HPDE6-E6E7 (cell line): Measurements from ENCODE around the gene CFAP99.
A peak's percentile ranks its signal among the peaks of the same experiment; 100 is the strongest.

ENCODE experiments used
- DNase-seq: peaks from one replicate; pipeline ENCODE4 v3.0.0; 2011; ENCODE audit warnings: missing footprints; ENCODE audit errors: extremely low spot score

Gene CFAP99

DNA sequence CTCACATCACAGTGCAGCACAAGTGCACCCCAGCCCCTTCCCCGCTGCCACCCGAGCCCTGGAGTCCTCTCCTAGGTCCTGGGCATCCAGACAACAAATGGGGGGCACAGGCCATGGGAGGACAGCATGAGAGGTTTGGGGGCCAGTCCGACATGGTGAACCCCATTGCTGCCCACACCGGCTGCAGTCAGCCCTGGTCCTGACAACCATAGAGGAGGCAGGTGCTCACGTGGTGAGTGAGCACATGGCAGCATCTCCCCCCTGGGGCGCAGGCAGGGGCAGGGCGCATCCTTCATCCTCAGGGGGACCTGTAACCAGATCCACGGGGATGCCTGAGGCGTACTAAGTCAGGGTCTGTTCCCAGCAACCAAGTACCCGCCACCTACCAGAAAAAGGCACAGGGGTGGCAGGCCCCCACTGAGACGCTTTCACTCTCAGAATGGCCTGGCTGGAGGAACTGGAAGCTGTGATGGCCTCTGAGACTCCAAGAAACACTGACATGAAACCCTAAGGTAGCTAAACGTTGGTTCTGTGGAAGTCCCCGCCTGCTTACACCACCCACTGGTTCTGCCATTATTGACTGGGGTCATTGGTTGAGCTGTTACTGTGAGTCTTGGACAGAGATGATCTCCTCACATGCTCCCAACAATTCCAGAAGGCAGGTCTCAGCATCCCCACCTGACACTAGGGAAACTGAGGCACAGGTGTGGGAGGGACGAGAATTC, 6.8 kb upstream of the CFAP99 start:
- no peak for DNase-seq

DNA sequence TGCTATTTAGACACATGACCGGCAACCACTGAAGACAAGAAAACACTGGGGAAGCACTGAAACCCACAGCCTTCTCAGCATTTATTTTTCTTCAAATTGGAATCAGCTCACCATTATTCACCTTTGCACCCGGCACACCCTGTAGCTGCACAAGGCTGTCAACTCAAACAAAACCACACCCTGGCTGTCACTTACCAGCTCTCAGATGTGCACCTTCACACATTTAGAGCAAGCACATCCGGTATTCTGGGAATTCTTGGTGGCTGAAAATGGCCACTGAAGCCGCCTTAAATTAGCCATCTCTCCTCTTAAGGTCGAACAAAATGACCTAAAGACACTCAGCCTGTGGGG, 6.2 kb upstream of the CFAP99 start:
- DNase-seq: no peak

DNA sequence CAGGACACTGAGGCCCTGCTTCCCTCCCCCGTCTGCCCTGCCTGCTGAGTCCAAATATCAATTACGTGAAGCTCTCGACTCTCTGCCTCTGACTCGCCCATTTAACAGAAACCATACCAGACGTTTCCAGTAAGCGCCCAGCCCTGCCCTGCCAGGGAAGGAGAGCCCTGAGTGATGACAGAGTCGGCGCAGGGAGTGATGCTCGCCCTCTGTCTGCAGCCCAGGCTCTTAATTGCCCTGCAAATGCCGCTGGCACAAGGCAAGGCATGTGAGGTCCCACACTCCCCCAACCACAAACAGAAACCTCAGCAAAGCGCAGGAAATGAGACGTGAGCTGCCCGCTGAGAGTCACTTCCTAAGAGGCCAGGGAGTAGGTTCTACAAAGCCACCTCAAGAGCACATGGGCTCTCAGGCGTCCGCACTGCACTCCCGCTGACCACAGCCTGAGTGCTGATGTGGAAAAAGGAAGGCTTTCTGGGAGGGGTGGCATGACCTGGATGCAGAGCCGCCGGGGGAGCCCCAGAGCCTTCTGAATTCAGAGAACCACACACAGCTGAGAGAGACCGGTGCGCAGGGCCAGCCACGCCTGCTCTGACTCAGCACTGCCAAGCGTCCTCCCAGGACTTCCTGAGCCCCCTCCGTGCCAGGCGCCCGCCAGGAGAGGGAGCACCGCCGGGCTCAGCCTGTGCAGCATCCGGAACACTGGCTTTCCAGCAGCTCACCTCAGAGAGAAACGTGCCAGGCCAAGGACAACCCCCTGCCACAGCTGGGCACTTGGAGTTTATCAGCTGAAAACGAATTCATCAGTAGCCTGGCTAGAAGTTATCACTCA, 5.7 kb upstream of the CFAP99 start:
- peak; percentile 88 for DNase-seq

DNA sequence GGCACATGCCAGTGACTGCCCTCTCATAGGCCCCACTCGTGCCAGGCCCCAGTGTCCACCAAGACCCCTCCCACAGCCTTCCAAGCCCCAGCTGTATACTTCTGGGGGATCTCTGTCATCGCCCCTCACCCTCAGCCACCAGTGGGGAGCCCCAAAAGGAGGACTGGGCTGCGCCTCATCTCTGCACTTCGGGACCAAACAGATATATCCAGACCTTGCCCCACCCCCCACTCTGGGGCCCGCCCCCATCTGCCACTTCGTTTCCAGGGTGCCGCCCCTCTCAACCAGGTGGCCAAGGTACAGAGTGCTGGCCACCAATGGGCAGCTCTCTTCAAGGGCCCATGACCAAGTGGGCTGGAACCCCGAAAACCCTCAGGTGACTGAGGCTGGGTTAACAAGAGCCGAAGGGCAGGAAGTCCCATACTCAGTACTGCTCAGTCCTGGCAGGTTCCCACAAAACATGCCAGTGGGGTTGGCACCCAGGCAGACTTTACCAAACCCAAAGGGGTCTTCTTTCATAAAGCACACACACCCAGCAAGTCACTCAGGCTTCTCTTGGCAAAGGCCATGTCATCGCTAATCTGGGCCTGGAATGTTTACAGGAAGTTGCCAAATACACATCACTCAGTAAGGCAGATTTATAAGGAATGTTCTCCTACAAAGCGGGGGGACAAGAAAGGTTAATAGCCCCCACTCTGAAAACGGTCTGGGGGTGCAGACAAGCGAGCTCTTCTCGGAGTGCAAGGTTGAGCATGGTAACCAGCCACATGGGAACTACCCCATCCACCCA, 4.7 kb upstream of the CFAP99 start:
- DNase-seq: no peak

GRCh38 chr4:2415213-2415612, 3.5 kb upstream of the CFAP99 start:
- no peak for DNase-seq

- DNase-seq: no peak
Measured at GRCh38 chr4:2415881-2416563, 2.7 kb upstream of the CFAP99 start.

GRCh38 chr4:2416564-2417225, 2.1 kb upstream of the CFAP99 start:
- DNase-seq: no peak

- no peak for DNase-seq
Measured at GRCh38 chr4:2417226-2417764, 1.5 kb upstream of the CFAP99 start.

- no peak for DNase-seq
Measured at GRCh38 chr4:2417765-2418649, 748 bp upstream of the CFAP99 start, which contains the start of gene ZFYVE28. TSS of gene ZFYVE28 (minus strand) at chr4:2418645. CDS start at chr4:2418323, 322 bp downstream.

DNA sequence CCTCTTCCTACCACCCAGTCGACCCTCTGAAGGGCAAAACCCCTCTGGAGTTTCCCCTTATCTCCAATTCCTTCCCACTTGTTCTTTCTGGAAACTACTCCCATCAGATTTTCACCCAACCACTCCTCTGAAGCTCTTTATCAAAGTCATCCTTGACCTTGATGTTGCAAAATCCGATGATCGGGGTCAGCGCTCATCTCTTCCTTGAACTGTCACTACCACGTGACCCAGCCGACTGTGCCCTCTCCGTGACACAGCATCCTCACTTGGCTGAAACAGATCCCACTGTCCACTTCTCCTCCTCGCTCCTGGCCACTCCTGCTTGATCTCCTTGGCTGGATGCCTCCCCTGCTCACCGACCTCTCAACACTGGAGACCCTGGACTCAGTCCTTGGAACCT, 1.1 kb downstream of the CFAP99 start:
- DNase-seq: no peak

DNA sequence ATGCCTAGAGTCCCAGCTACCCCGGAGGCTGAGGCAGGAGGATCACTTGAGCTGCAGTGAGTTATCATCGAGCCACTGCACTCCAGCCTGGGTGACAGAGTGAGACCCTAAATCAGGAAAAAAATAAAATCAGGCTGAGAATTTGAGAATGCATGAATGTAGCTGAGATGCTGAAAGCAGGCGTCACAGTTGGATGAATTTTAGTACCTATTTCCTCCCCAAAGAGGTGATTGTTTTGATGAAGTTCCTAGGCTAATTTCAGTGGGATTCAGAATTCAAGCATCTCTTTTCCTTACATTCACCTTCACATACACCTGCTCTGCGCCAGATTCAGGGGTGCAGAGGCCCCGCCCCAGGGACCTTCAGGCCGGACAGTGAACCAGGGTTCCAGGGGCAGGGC, 3.2 kb downstream of the CFAP99 start:
- DNase-seq: no peak

GRCh38 chr4:2423066-2423465, 4.3 kb downstream of the CFAP99 start:
- no peak for DNase-seq

DNA sequence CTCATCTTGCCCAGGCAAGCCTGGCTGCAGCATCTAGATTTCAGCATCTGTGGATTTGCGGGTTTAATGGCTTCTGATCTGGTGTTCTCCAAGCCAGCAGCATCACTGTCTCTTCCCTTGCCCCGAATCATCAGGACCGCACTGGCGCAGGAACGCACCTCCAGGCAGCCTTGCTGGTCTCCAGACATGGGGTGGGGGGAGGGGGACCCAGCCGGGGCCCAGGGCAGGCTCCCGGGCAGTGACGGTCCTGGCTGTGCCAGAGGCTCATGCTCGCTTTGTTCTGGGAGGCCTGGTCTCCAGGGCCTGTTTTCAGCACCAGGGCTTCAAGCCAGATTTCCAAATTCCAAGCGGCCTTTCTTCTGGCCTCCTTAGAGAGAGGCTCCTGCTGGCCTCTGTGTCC, 4.9 kb downstream of the CFAP99 start:
- DNase-seq: no peak

- no peak for DNase-seq
Measured at GRCh38 chr4:2424581-2424980, 5.8 kb downstream of the CFAP99 start.

DNA sequence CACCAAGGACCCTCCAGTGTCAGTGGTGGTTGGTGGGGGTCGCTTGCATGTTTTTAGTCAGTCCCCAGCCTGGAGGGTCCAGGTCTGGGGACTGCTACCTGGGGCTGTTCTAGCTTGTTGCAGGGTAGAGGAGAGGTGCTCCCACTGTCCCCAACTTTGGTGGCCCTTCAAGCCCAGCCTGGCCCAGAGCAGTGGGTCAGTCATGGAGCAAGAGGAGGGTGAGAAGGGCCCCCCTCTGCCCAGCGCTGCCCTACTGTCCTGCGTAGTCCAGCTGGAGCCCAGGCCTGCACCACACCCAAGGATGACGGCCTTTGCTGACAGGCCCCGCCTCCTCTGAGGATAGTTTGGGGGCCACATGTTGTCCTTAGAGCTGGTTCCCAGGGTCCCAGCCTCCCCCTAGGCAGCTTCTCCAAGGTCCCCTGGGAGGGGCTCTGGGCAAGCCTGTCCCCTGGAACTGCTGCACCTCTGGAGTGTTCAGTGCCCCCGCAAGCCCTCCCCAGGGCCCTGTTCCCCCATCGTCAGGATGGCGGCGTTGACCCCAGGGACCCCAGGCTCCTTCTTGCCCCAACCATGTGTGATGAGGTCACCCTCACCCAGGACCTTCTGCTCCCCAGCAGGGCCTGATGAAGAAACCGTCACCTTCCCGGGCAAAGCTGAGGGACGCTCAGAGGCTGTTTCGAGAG, 6.8 kb downstream of the CFAP99 start:
- DNase-seq: no peak

DNA sequence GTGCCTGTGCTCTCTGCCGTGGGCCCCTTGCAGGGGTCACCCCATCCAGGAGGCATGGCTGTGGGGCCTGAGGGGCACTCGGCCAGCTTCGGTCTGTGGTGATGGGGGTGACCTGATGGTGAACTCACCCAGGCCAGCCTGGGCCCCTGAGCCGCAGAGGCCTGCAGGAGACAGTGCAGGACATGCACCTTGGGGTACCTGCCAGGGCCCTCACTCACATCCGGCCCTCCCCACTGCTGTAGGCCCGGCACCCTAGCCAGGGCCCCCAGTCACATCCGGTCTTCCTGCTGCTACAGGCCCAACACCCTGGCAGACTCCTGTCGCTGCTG, 7.3 kb downstream of the CFAP99 start:
- no peak for DNase-seq

- DNase-seq: no peak
Measured at GRCh38 chr4:2426711-2427275, 8.0 kb downstream of the CFAP99 start.

DNA sequence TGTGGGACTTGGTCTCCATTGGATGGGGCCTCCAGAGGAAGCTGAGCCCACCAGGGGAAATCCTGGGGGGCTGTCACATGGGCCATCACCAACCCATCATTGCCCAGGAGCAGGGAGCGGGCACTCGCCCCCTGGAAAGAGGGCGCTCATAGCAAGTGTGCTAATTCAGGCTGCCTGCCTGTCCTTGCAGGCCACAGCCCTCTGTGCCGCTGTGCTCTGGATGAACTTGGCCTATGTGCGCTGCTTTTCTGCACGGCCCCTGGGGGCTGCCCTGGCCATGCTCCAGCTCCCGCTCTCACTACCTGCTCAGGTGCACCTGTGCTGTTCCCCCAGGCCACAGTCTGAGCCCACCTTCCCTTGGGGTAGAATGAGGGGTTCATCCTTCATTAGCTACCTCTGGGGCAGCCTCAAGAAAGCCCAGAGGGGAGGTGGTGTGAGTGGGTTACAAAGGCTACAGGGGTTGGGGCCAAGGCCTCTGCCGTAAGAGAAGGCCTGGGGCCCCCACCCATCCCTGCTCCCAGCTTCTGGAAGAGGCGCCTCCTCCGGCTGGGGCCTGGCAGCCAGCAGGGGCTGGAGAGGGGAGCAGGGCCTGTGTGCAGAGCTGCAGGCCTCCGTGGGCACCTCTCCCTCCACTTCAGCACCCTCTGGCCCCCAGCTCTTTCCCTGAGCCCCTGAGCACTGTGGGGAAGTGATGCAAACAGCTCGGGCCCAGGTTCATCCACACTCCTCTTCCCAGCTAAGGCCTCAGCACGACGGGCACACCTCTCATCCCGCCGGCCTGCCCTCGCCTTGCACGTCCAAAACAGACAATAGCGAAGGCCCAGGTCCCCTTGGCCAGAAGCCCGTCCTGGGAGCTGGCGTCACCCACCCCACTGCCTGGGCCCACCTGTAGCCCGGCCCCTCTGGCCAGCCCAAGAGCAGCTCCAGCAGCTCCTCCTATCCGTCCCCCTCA, 8.9 kb downstream of the CFAP99 start:
- DNase-seq: no peak
